Measurements from ENCODE around the gene DDX41. TPM values are rescaled to one million over a fixed set of nuclear protein-coding genes. Genes with fewer than 3 reads are reported as not detected.

DDX41 gene
- total RNA-seq, 1 donor from 2014 or later, result 117 TPM

DNA sequence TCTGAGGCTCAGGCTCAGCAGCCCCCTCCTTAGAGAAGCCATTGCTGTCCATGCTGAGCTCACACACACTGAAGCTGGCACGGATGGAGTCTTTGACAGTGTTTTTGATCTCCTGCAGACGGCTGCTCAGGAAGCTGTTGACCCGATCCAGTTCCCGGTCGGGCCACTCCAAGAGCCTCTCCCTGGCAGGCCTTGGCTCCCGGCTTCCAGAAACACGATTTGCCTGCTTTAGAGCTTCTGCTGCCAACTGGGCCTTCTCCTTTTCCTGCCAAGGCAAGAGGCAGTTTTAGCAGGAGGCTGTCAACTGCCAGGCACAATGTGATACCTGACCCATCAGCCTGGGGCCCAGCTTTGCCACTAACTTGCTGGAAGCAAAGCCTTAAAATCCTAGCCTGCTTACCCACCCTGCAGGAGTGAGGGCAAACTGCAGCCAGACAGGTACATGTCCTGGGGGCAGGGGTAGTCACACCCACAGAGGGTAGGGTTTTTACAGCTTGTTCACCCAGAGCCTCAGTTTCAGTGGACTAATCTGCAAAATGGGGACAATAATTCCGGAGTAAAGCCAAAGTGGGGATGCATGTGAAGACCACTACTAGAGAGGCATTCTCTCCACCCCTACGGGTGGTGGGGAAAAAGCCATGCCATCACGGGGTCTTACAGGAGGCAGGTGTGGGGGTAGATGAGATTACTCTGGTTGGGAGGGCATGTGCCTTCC, 8.3 kb upstream of the DDX41 start:
- Histone ChIP-seq H3K27ac (no peak overlapping the region), H3K9me3 (no peaks in the 10 kb centered on the region), H3K27me3 (no peaks in the 10 kb centered on the region), H3K4me1 (no peaks in the 10 kb centered on the region), H3K36me3 (peaks cover 86 to 90% of the 10 kb centered on the region in 2 donors), H3K4me3 (no peak overlapping the region)
- intact Hi-C loops (cut with DNase I), result no loop called here
- TF ChIP-seq, protein P1, sequence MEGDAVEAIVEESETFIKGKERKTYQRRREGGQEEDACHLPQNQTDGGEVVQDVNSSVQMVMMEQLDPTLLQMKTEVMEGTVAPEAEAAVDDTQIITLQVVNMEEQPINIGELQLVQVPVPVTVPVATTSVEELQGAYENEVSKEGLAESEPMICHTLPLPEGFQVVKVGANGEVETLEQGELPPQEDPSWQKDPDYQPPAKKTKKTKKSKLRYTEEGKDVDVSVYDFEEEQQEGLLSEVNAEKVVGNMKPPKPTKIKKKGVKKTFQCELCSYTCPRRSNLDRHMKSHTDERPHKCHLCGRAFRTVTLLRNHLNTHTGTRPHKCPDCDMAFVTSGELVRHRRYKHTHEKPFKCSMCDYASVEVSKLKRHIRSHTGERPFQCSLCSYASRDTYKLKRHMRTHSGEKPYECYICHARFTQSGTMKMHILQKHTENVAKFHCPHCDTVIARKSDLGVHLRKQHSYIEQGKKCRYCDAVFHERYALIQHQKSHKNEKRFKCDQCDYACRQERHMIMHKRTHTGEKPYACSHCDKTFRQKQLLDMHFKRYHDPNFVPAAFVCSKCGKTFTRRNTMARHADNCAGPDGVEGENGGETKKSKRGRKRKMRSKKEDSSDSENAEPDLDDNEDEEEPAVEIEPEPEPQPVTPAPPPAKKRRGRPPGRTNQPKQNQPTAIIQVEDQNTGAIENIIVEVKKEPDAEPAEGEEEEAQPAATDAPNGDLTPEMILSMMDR (IDR thresholded peaks at IDR 0.05), result no peak
- DNase-seq (ENCODE audit: low spot score in 2 of 2), result no peak

DNA sequence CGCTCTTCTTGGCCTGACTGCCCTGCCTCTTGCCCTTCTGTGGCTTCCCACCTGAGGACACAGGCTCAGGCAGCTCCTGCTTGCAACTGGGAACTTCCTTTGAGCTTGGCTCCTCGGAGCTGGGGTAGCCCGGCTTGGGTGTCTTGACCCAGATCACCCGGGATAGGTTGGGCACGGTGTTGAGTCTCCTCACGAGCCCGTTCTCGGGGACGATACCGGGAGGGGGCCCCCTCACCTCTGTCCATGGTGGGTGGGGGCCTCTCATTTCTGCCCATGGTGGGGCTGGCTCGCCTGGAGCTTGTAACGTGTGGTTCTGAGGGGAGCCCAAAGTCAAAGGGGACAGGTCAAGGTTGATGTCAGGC, 7.8 kb upstream of the DDX41 start:
- TF ChIP-seq, protein P1 (IDR thresholded peaks at IDR 0.05), result no peak
- H3K36me3 ChIP-seq, result peaks cover 86 to 90% of the 10 kb centered on the region in 2 donors
- no peaks in the 10 kb centered on the region for H3K27me3 ChIP-seq
- intact Hi-C loops (cut with DNase I), result no loop called here
- no peak for DNase-seq (ENCODE audit: low spot score in 2 of 2)
- H3K9me3 ChIP-seq, result no peaks in the 10 kb centered on the region
- H3K4me3 ChIP-seq, result no peak overlapping the region
- no peaks in the 10 kb centered on the region for H3K4me1 ChIP-seq
- H3K27ac ChIP-seq, result no peak overlapping the region

DNA sequence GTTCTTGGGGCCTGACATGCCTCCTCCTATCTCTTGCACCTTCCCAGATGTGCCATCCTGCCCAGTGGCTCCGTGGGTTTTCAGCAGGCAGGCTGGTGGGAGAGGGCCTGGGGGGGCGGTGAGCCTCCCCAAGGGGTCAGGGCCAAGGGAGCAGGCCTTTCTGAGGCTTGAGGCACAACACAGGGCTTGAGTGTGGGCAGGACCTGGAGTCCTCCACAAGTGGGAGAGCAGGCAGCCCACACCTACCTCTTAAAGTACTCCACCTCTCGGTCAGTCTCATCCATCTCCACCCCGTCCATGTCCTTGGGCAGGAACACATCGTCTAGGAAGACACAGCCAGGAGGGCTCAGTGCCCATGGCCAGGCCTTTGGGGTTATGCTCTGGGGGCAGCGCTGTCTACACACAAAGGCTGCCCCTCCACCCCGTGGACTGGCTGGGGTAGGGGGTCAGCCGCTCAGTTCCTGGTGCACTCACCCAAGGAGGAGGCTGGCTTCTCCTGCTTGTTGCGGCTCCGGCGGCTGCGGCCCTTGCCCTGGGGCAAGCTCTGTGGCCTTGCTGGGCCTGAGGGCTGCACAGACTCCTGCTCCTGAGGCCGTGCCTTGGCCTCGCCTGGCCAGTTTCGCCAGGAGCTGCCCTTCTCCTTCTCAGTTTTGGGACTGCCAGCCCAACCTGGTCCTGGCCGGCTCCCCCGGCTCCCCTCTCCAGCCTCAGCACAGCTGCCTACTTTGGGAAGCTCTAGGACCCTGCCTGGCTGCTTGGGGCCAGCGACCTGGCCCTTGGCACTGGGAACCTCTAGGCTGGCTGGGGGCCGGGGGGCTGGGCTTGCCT, 7.2 kb upstream of the DDX41 start:
- H3K27me3 ChIP-seq, result no peaks in the 10 kb centered on the region
- H3K36me3 ChIP-seq, result peaks cover 81 to 85% of the 10 kb centered on the region in 2 donors
- H3K4me3 ChIP-seq, result no peak overlapping the region
- no peaks in the 10 kb centered on the region for H3K4me1 ChIP-seq
- intact Hi-C loops (cut with DNase I), result no loop called here
- no peak for DNase-seq (ENCODE audit: low spot score in 2 of 2)
- no peak overlapping the region for H3K27ac ChIP-seq
- H3K9me3 ChIP-seq, result no peaks in the 10 kb centered on the region
- TF ChIP-seq, protein P1 (IDR thresholded peaks at IDR 0.05), result no peak

- no peaks in the 10 kb centered on the region for H3K27me3 ChIP-seq
- H3K36me3 ChIP-seq, result peaks cover 55 to 56% of the 10 kb centered on the region in 2 donors
Observed at GRCh38 chr5:177520916-177521513, 4.3 kb upstream of the DDX41 start.

DNA sequence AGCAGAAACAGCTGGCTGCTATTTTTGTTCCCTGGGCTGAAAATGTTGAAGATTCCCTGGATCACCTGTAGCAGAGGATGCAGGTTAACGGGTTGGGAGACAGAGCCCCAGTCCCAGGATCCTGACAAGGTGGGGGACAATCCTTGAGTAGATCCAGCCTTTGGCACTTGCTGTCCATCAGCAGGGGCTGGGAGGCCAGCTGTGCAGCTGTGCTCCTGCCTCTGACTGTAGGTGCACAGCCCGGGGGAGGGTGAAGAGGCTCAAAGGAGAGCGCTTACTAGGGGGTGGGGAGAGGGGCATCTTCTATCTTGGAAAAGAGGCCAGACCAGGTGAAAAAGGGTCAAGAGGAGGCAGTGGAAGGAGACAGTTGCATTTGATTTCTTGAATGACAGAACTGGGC, 3.5 kb upstream of the DDX41 start:
- peaks cover 4 to 10% of the 10 kb centered on the region in 2 donors for H3K4me1 ChIP-seq
- TF ChIP-seq, protein P1 (IDR thresholded peaks at IDR 0.05), result no peak
- peaks cover 49 to 53% of the 10 kb centered on the region in 2 donors for H3K36me3 ChIP-seq
- H3K4me3 ChIP-seq, result no peak overlapping the region
- H3K9me3 ChIP-seq, result no peaks in the 10 kb centered on the region
- no peaks in the 10 kb centered on the region for H3K27me3 ChIP-seq
- H3K27ac ChIP-seq, result no peak overlapping the region
- no peak for DNase-seq (ENCODE audit: low spot score in 2 of 2)
- intact Hi-C loops (cut with DNase I), result no loop called here

More at GRCh38 chr5:177520916-177521513, 4.3 kb upstream of the DDX41 start:
- H3K4me3 ChIP-seq, result no peak overlapping the region
- TF ChIP-seq, protein P1 (IDR thresholded peaks at IDR 0.05), result no peak
- intact Hi-C loops (cut with DNase I), result no loop called here
- no peak overlapping the region for H3K27ac ChIP-seq
- no peak for DNase-seq (ENCODE audit: low spot score in 2 of 2)
- peaks cover 2 to 3% of the 10 kb centered on the region in 2 donors for H3K4me1 ChIP-seq
- no peaks in the 10 kb centered on the region for H3K9me3 ChIP-seq
